Epithelial cell of proximal tubule (primary cell): Measurements from ENCODE around the gene KCNK13. TPM values are rescaled to one million over a fixed set of nuclear protein-coding genes. Genes with fewer than 3 reads are reported as not detected.
"Not testable (repeated sequence)": the region's sequence is repeated elsewhere in the genome, so short reads cannot be mapped to it uniquely, and the experiment has no call there.

Experiments
- DNase-seq: peaks from one replicate; pipeline ENCODE4 v3.0.0-alpha.2; 2011; ENCODE audit warnings: low read depth
- H3K4me3 ChIP-seq: 2 replicates; pipeline ENCODE4 v1.5.1; 2011; ENCODE audit warnings: low read depth, mild to moderate bottlenecking, low read length
- CTCF ChIP-seq: conservative IDR thresholded peaks from 2 replicates; pipeline ENCODE4 v1.5.1; 2012; ENCODE audit warnings: low read depth, mild to moderate bottlenecking, low read length
- total RNA-seq: library from RNA; depleted of rRNA; stranded (reverse); fragments of >200 nt; gene quantifications from 2 replicates; pipeline ENCODE4 v1.2.3, GENCODE V29; 2015

Gene KCNK13
- total RNA-seq, 1 donor from 2014 or later, result 0.12 TPM

GRCh38 chr14:90184571-90185266, 122.9 kb downstream of the KCNK13 start:
- no peak for DNase-seq
- H3K4me3 ChIP-seq, result no peak overlapping the region
- no peak for TF ChIP-seq CTCF

- no peak for DNase-seq
- H3K4me3 ChIP-seq, result no peak overlapping the region
- TF ChIP-seq CTCF, result no peak
These were observed 126.8 kb downstream of the KCNK13 start for GRCh38 chr14:90188588-90188987.

- H3K4me3 ChIP-seq, result no peak overlapping the region
- no peak for TF ChIP-seq CTCF
- DNase-seq, result no peak
These were observed 129.4 kb downstream of the KCNK13 start for GRCh38 chr14:90191154-90191553.

- no peak for DNase-seq
- TF ChIP-seq CTCF, result no peak
- no peak overlapping the region for H3K4me3 ChIP-seq
These were observed 129.8 kb downstream of the KCNK13 start for GRCh38 chr14:90191585-90191984.

DNA sequence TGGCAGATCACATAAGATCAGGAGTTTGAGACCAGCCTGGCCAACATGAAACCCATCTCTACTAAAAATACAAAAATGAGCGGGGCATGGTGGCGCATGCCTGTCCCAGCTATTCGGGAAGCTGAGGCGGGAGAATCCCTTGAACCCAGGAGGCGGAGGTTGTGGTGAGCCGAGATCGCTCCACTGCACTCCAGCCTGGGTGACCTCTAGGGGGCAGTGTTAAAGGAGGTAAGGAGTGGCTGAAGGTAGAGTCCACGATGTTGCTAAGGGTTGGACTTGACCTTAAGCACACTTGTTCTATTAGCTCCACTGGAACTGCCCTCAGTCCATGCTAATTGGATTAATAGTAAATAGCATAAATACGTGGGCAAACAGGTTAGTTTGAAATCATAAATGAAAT, 132.1 kb downstream of the KCNK13 start:
- H3K4me3 ChIP-seq, result no peak overlapping the region
- no peak for DNase-seq
- peak; percentile 38 for TF ChIP-seq CTCF

DNA sequence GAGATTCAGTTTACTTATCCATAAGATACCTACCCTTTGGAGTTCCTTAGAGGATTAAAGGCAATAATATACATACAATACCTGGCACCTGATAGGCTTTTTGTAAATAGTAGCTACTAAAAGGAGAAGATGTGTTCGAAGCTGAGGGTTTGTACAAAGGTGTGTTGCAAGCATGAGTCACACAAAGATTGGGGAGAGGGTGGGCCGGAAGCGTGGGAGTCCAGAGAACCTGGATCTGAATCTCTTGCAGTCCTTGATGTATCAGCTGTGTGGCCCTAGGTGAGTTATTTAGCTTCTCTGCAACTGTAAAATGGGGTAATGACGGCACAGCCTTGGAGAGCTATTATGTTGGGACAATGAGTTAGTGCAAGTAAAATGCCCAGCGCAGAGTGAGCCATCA, 132.9 kb downstream of the KCNK13 start:
- no peak for TF ChIP-seq CTCF
- no peak for DNase-seq
- H3K4me3 ChIP-seq, result no peak overlapping the region

DNA sequence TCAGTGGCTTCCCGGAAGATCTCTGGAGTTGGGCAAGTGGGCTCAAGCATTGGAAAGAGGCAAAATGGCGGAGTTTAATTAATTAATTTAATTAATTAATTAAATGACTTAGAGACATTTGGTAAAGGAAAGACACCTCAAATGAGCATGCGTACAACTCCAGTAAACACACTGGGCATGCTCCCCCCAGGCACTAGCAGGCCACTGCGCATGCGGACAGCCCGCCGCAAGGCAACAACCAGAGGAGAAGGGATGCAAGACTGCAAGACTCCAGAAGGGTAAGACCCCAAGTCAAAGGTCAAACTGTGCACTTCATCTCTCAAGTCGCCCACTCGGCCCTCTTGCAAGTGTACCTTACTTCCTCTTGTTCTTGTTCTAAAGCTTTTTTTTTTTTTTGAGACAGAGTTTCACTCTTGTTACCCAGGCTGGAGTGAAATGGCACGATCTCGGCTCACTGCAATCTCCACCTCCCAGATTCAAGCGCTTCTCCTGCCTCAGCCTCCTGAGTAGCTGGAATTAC, 136.8 kb downstream of the KCNK13 start:
- TF ChIP-seq CTCF, result no peak
- H3K4me3 ChIP-seq, result no peak overlapping the region
- DNase-seq, result no peak

GRCh38 chr14:90200546-90200945, 138.8 kb downstream of the KCNK13 start:
- H3K4me3 ChIP-seq, DNase-seq: not testable (repeated sequence)
